ENCODE data around the gene KLHL28. TPM values are rescaled to one million over a fixed set of nuclear protein-coding genes. Genes with fewer than 3 reads are reported as not detected.

The KLHL28 gene
- total RNA-seq, 1 donor from 2014 or later = 13.0 TPM

- DNase-seq (ENCODE audit: missing footprints) (no peak), ATAC-seq (no peak)
- intact Hi-C loops (cut with DNase I) = loop anchor here (2.0 to 5.0 kb wide), 3 partner anchors 51 to 119 kb away; partner anchors contain the start of gene PRPF39
Observed at GRCh38 chr14:44963044-44963528, 1.3 kb upstream of the KLHL28 start.

- peak; percentile 45 for ATAC-seq
- peak; percentile 83 for DNase-seq (ENCODE audit: missing footprints)
- intact Hi-C loops (cut with DNase I) = loop anchor here (1.0 to 5.0 kb wide), 4 partner anchors 50 to 172 kb away; partner anchors contain the start of genes FKBP3 and PRPF39
Observed at GRCh38 chr14:44962334-44963043, 742 bp upstream of the KLHL28 start.

GRCh38 chr14:44961151-44961553, 595 bp downstream of the KLHL28 start:
- DNase-seq (ENCODE audit: missing footprints) (peak; percentile 70), ATAC-seq (peak; percentile 52)
- intact Hi-C loops (cut with DNase I) = loop anchor here (5.0 kb wide), 2 partner anchors 49 to 121 kb away; partner anchors contain the start of gene PRPF39

GRCh38 chr14:44960646-44961045, 1.1 kb downstream of the KLHL28 start:
- ATAC-seq = no peak
- no peak for DNase-seq (ENCODE audit: missing footprints)
- intact Hi-C loops (cut with DNase I) = loop anchor here (5.0 kb wide), 2 partner anchors 48 to 122 kb away; partner anchors contain the start of gene PRPF39

- intact Hi-C loops (cut with DNase I) = loop anchor here (5.0 kb wide), 2 partner anchors 48 to 122 kb away; partner anchors contain the start of gene PRPF39
- ATAC-seq = no peak
- no peak for DNase-seq (ENCODE audit: missing footprints)
Observed at GRCh38 chr14:44960146-44960545, 1.6 kb downstream of the KLHL28 start.

GRCh38 chr14:44959538-44959937, 2.2 kb downstream of the KLHL28 start:
- ATAC-seq (no peak), DNase-seq (ENCODE audit: missing footprints) (no peak)
- intact Hi-C loops (cut with DNase I) = no loop called here

GRCh38 chr14:44956866-44957265, 4.9 kb downstream of the KLHL28 start:
- DNase-seq (ENCODE audit: missing footprints) (no peak), ATAC-seq (no peak)
- intact Hi-C loops (cut with DNase I) = no loop called here

GRCh38 chr14:44955528-44955927, 6.2 kb downstream of the KLHL28 start:
- ATAC-seq = no peak
- DNase-seq (ENCODE audit: missing footprints) = no peak
- intact Hi-C loops (cut with DNase I) = no loop called here

GRCh38 chr14:44954750-44955149, 7.0 kb downstream of the KLHL28 start:
- intact Hi-C loops (cut with DNase I) = no loop called here
- ATAC-seq (no peak), DNase-seq (ENCODE audit: missing footprints) (no peak)

GRCh38 chr14:44952391-44953110, 9.2 kb downstream of the KLHL28 start:
- ATAC-seq = no peak
- intact Hi-C loops (cut with DNase I) = no loop called here

GRCh38 chr14:44951051-44951450, 10.7 kb downstream of the KLHL28 start:
- ATAC-seq (no peak), DNase-seq (ENCODE audit: missing footprints) (no peak)
- intact Hi-C loops (cut with DNase I) = no loop called here

More at GRCh38 chr14:44952391-44953110, 9.2 kb downstream of the KLHL28 start:
- DNase-seq (ENCODE audit: missing footprints) = no peak

GRCh38 chr14:44945264-44945663, 16.5 kb downstream of the KLHL28 start:
- DNase-seq (ENCODE audit: missing footprints) (no peak), ATAC-seq (no peak)
- intact Hi-C loops (cut with DNase I) = no loop called here

GRCh38 chr14:44944107-44944506, 17.6 kb downstream of the KLHL28 start:
- ATAC-seq (no peak), DNase-seq (ENCODE audit: missing footprints) (no peak)
- intact Hi-C loops (cut with DNase I) = no loop called here

GRCh38 chr14:44942436-44942835, 19.3 kb downstream of the KLHL28 start:
- intact Hi-C loops (cut with DNase I) = no loop called here
- no peak for DNase-seq (ENCODE audit: missing footprints)
- no peak for ATAC-seq

- intact Hi-C loops (cut with DNase I) = no loop called here
- no peak for DNase-seq (ENCODE audit: missing footprints)
- no peak for ATAC-seq
Observed at GRCh38 chr14:44941591-44941990, 20.2 kb downstream of the KLHL28 start.

- no peak for DNase-seq (ENCODE audit: missing footprints)
- ATAC-seq = no peak
- intact Hi-C loops (cut with DNase I) = no loop called here
Observed at GRCh38 chr14:44940944-44941343, 20.8 kb downstream of the KLHL28 start.

GRCh38 chr14:44940211-44940610, 21.5 kb downstream of the KLHL28 start:
- intact Hi-C loops (cut with DNase I) = no loop called here
- DNase-seq (ENCODE audit: missing footprints) (no peak), ATAC-seq (no peak)

GRCh38 chr14:44937547-44937946, 24.2 kb downstream of the KLHL28 start:
- ATAC-seq (no peak), DNase-seq (ENCODE audit: missing footprints) (no peak)
- intact Hi-C loops (cut with DNase I) = no loop called here

GRCh38 chr14:44935155-44935554, 26.6 kb downstream of the KLHL28 start:
- intact Hi-C loops (cut with DNase I) = no loop called here
- ATAC-seq = no peak

GRCh38 chr14:44928793-44929192, 33.0 kb downstream of the KLHL28 start:
- DNase-seq (ENCODE audit: missing footprints) = no peak
- no peak for ATAC-seq
- intact Hi-C loops (cut with DNase I) = no loop called here

More at GRCh38 chr14:44935155-44935554, 26.6 kb downstream of the KLHL28 start:
- DNase-seq (ENCODE audit: missing footprints) = no peak

Measured in Right ventricle myocardium inferior (tissue), 1 donor.